ENCODE data around the gene UMAD1. TPM values are rescaled to one million over a fixed set of nuclear protein-coding genes. Genes with fewer than 3 reads are reported as not detected.

UMAD1 gene
- total and polyA plus RNA-seq, 2 of the 4 experiments (the other 2 are of a cell fraction) = 5.2 to 8.4 TPM

GRCh38 chr7:7682861-7683260 lies 42.3 kb downstream of the UMAD1 start:
- no peak overlapping the region for H3K9ac ChIP-seq (ENCODE audit: low read depth, low read length)
- H4K20me1 ChIP-seq (ENCODE audit: insufficient read depth, low read length) = no peaks in the 10 kb centered on the region
- H4K8ac ChIP-seq (ENCODE audit: low read depth in 2 of 2, low read length in 2 of 2) = no peak overlapping the region
- no peak overlapping the region for H4K91ac ChIP-seq (ENCODE audit: insufficient read depth, low read depth, low read length)
- intact Hi-C loops (cut with micrococcal nuclease) = loop anchor here (1.0 to 5.0 kb wide), 3 partner anchors 7 to 614 kb away; no protein-coding TSS in a partner anchor
- no peak for ATAC-seq (ENCODE audit: low read depth)
- H3K4ac ChIP-seq (ENCODE audit: low read depth, low read length) = 0 out of 2 replicates have a peak overlapping the region, but pooled peaks have one; percentile 11
- dilution Hi-C loops (cut with HindIII; ENCODE audit: low sequenced_read_pairs, unreplicated experiment) = no loop called here
- DNase-seq = no peak
- H3K23ac ChIP-seq (ENCODE audit: low read depth, low read length) = 0 out of 2 replicates have a peak overlapping the region, but pooled peaks have one; percentile 4
- no CpG with 5 or more reads among the region's 5 CpGs for WGBS, 2 experiments (ENCODE audit: extremely low coverage in 2 of 2, insufficient read length in 1 of 2)
- no peak overlapping the region for H3K4me3 ChIP-seq (ENCODE audit: insufficient read depth, low read depth, low read length)
- no peak overlapping the region for H2BK20ac ChIP-seq (ENCODE audit: low read depth, low read length)
- H2BK5ac ChIP-seq (ENCODE audit: low read depth, low read length, poor library complexity, severe bottlenecking) = no peak overlapping the region
- no TSS peak for BruUV-seq (replicated peaks)
- no peak for TF ChIP-seq MAZ (IDR thresholded peaks at IDR 0.05; ENCODE audit: borderline replicate concordance, low read depth, low read length)
- no peak for TF ChIP-seq MXI1 (IDR thresholded peaks at IDR 0.05; ENCODE audit: borderline replicate concordance, low read depth, low read length)
- TF ChIP-seq BHLHE40 (IDR thresholded peaks at IDR 0.05; ENCODE audit: low read depth, low read length) = no peak
- no peak for TF ChIP-seq FOS (IDR thresholded peaks at IDR 0.05; ENCODE audit: low read depth, low read length)
- no peak for TF ChIP-seq CEBPB (IDR thresholded peaks at IDR 0.05; ENCODE audit: low read depth, low read length)
- no peak for TF ChIP-seq POLR2A (IDR thresholded peaks at IDR 0.05; ENCODE audit: low read depth, low read length)
- no peak for TF ChIP-seq SMC3 (IDR thresholded peaks at IDR 0.05; ENCODE audit: low read depth, low read length)
- TF ChIP-seq RFX5 (IDR thresholded peaks at IDR 0.05; ENCODE audit: low read depth, low read length) = no peak
- no peak for TF ChIP-seq MAFK (IDR thresholded peaks at IDR 0.05; ENCODE audit: low read depth, low read length)
- peak overlapping the region; percentile 24 for H2AFZ ChIP-seq (replicated peaks; ENCODE audit: low read length, poor library complexity)
- 0 out of 4 replicates have a peak, but pooled peaks cover 0 to 2% of the 10 kb centered on the region in 2 experiments for H3K79me1 ChIP-seq (ENCODE audit: low read depth in 1 of 2, low read length in 2 of 2)
- H4K5ac ChIP-seq (ENCODE audit: low read depth, low read length) = no peak overlapping the region
- no peak overlapping the region for H3K56ac ChIP-seq (ENCODE audit: extremely low read depth, insufficient read depth, low read length)
- no peak overlapping the region for H3K18ac ChIP-seq (ENCODE audit: low read depth, low read length)
- H3K27ac ChIP-seq (ENCODE audit: insufficient read depth, low read length) = no peak overlapping the region
- no peak overlapping the region for H2AK9ac ChIP-seq (replicated peaks; ENCODE audit: low read depth, low read length, poor library complexity)
- no peaks in the 10 kb centered on the region; the same call in 1 of the 2 replicates for H3K4me1 ChIP-seq (ENCODE audit: control insufficient read depth, insufficient read depth, low read length)
- CTCF ChIA-PET = no interaction called here
- POLR2A ChIA-PET (ENCODE audit: unreplicated experiment) = no interaction called here
- no peaks in the 10 kb centered on the region for H3K36me3 ChIP-seq (ENCODE audit: control insufficient read depth, insufficient read depth, low read length)
- H2BK120ac ChIP-seq (ENCODE audit: low read depth, low read length) = no peak overlapping the region
- no peak overlapping the region for H2BK15ac ChIP-seq (ENCODE audit: low read depth, low read length)
- no peaks in the 10 kb centered on the region for H3K9me1 ChIP-seq (ENCODE audit: insufficient read depth, low read length)
- H3K14ac ChIP-seq (replicated peaks; ENCODE audit: low read depth, low read length) = no peak overlapping the region
- no peaks in the 10 kb centered on the region for H3K27me3 ChIP-seq (ENCODE audit: control insufficient read depth, insufficient read depth, low read length)
- in situ Hi-C loops (cut with MboI; ENCODE audit: low sequenced_read_pairs) = loop anchor here (10.0 kb wide), 1 partner anchor 292 kb away; no protein-coding TSS in a partner anchor
- H3K4me2 ChIP-seq (ENCODE audit: low read depth, low read length) = no peak overlapping the region
- 0 out of 2 replicates have a peak overlapping the region, but pooled peaks have one; percentile 11 for H2AK5ac ChIP-seq (ENCODE audit: low read depth, low read length)
- H3K9me3 ChIP-seq (ENCODE audit: control insufficient read depth, insufficient read depth, low read length) = no peaks in the 10 kb centered on the region
